Measurements from ENCODE around the gene ARHGAP21. TPM values are rescaled to one million over a fixed set of nuclear protein-coding genes. Genes with fewer than 3 reads are reported as not detected.
A peak's percentile ranks its signal among the peaks of the same experiment; 100 is the strongest.

Gene ARHGAP21
- total and polyA plus RNA-seq, 9 of the 15 experiments (the other 6 are each of a cell fraction or from before 2014, with no cell fraction given): 13.6 to 145 (median 60.8) TPM

DNA sequence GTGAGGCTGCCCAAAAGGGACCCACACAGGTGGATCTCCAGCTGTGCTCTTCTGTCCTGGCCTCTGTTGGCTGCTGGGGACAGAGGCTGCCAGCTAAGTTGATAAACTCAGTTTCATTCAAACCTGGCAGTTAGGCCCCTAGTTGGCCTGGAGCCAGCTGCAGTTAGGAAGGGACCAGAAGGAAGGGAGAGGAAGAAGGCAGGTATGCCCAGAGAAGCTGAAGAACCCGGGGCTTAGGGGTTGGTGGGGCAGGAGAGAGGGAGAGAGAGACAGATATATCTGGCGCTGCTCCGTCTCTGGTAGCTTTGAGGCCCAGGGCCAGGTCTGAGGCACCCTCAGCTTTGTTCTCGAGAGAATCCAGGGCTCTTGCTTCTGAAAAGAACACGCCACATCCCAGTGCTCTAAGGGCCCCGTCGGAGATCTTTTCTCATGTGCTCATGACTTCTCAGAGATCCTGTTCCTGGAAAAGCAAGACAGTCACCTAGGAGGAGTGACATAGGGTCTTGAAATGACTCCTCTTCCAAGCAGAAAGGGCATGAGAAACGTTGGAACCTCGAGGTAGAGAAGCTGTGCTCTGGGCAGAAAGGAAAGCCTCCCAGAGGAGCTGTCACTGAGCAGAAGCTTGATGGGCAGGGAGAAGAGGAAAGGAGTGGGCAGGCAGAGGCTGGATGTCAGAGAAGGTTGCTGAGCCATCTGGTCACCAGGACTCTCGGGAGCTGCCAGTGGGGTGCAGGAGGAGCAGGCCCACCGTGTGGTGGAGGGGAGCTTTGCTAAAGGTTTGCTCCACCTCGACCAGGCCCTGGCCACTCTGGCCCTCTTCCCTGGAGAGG lies 153.6 kb downstream of the ARHGAP21 start (continued):
- TF ChIP-seq, protein P1, sequence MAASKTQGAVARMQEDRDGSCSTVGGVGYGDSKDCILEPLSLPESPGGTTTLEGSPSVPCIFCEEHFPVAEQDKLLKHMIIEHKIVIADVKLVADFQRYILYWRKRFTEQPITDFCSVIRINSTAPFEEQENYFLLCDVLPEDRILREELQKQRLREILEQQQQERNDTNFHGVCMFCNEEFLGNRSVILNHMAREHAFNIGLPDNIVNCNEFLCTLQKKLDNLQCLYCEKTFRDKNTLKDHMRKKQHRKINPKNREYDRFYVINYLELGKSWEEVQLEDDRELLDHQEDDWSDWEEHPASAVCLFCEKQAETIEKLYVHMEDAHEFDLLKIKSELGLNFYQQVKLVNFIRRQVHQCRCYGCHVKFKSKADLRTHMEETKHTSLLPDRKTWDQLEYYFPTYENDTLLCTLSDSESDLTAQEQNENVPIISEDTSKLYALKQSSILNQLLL (CRISPR knock-in tag; IDR thresholded peaks at IDR 0.05; ENCODE audit: borderline replicate concordance): no peak
- TF ChIP-seq, protein P2, sequence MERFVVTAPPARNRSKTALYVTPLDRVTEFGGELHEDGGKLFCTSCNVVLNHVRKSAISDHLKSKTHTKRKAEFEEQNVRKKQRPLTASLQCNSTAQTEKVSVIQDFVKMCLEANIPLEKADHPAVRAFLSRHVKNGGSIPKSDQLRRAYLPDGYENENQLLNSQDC (CRISPR knock-in tag; IDR thresholded peaks at IDR 0.05): no peak
- TF ChIP-seq XRCC5 (IDR thresholded peaks at IDR 0.05; ENCODE audit: low read depth, low read length) (no peak), LARP7 (IDR thresholded peaks at IDR 0.05) (no peak), NR4A1 (CRISPR knock-in tag; IDR thresholded peaks at IDR 0.05) (no peak), NR4A1 (tag; IDR thresholded peaks at IDR 0.05) (0 out of 2 replicates have a peak, but pooled peaks have one; percentile 31), ZNF584 (CRISPR knock-in tag; IDR thresholded peaks at IDR 0.05; ENCODE audit: low read depth) (0 out of 2 replicates have a peak, but pooled peaks have one; percentile 11), NFRKB (IDR thresholded peaks at IDR 0.05; ENCODE audit: low read depth) (0 out of 2 replicates have a peak, but pooled peaks have one; percentile 64), ZNF197 (CRISPR knock-in tag; IDR thresholded peaks at IDR 0.05; ENCODE audit: low read depth) (peak; percentile 60; the same call in 1 of the 2 replicates), MEF2A (IDR thresholded peaks at IDR 0.05; ENCODE audit: control insufficient read depth, low read depth, low read length) (no peak), FOSL1 (tag; conservative IDR thresholded peaks at IDR 0.05) (0 out of 2 replicates have a peak, but pooled peaks have one; percentile 12)
- TF ChIP-seq, protein P3, sequence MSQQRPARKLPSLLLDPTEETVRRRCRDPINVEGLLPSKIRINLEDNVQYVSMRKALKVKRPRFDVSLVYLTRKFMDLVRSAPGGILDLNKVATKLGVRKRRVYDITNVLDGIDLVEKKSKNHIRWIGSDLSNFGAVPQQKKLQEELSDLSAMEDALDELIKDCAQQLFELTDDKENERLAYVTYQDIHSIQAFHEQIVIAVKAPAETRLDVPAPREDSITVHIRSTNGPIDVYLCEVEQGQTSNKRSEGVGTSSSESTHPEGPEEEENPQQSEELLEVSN (IDR thresholded peaks at IDR 0.05; ENCODE audit: borderline replicate concordance in 1 of 2, extremely low read depth in 1 of 2, insufficient read depth in 1 of 2, insufficient read length in 1 of 2, low read depth in 1 of 2, low read length in 1 of 2, poor library complexity in 1 of 2, severe bottlenecking in 1 of 2): no peak
